GM12878 (cell line): Measurements from ENCODE around the gene DGKK. TPM values are rescaled to one million over a fixed set of nuclear protein-coding genes. Genes with fewer than 3 reads are reported as not detected.

Source experiments
- ATAC-seq: fragments of 200-7000 bp; cut with Tn5 transposase; 3 replicates; pipeline ENCODE4 v1.9.1; 2020; ENCODE audit warnings: mild to moderate bottlenecking, moderate library complexity
- BruUV-seq: library from RNA; stranded (reverse); fragments of 400-500 nt; replicated peaks from 2 replicates; lab custom pipeline; 2021; lab: Mats Ljungman, UMichigan
- CTCF ChIA-PET: fragments of 300-600 bp; sonication (Branson Sonifier 250); formaldehyde crosslinking; extraction: SDS; loops from one replicate; lab custom pipeline; 2021; ENCODE audit warnings: inconsistent platforms; lab: Yijun Ruan, JAX
- POLR2A ChIA-PET: fragments of 350-600 bp; formaldehyde crosslinking; extraction: SDS; loops from one replicate; lab custom pipeline; 2021; ENCODE audit warnings: inconsistent platforms; lab: Charles Lee
- RAD21 ChIA-PET: fragments of 300-600 bp; sonication (Branson Sonifier 250); formaldehyde crosslinking; loops from one replicate; lab custom pipeline; 2023; ENCODE audit warnings: antibody characterized with exemption; ENCODE audit not compliant: unreplicated experiment; lab: Charles Lee
- SMC1A ChIA-PET: fragments of 300-600 bp; sonication (Branson Sonifier 250); formaldehyde crosslinking; loops from one replicate; lab custom pipeline; 2023; ENCODE audit not compliant: unreplicated experiment, uncharacterized antibody; lab: Charles Lee
- DNase-seq: peaks from one replicate; pipeline ENCODE4 v3.0.0-alpha.2; 2011; ENCODE audit warnings: low read depth, low spot score
- FAIRE-seq: peaks from 3 replicates; lab custom pipeline; 2011; peaks lifted over from hg19 to GRCh38; lab: Jason Lieb, UNC
- H2AFZ ChIP-seq: 2 replicates; pipeline ENCODE4 v1.6.0; 2011; ENCODE audit warnings: low read depth, low read length, control low read depth; ENCODE audit not compliant: control insufficient read depth
- H3K27ac ChIP-seq: 2 replicates; pipeline ENCODE4 v1.5.1; 2011; ENCODE audit warnings: control low read depth; ENCODE audit not compliant: control insufficient read depth, insufficient read depth
- H3K27me3 ChIP-seq, 2 experiments: replicated peaks in 1 of 2; 2 replicates each; pipeline versions ENCODE4 v1.6.0 to v1.6.1; 2011; ENCODE audit warnings: low read length in 1 of 2; ENCODE audit not compliant: control insufficient read depth in 2 of 2, insufficient read depth in 2 of 2
- H3K36me3 ChIP-seq, 2 experiments: 2 replicates each; pipeline ENCODE4 v1.5.1; 2011; ENCODE audit warnings: low read length in 1 of 2; ENCODE audit not compliant: control insufficient read depth in 2 of 2, insufficient read depth in 2 of 2
- H3K4me1 ChIP-seq: 2 replicates; pipeline ENCODE4 v1.6.1; 2011; ENCODE audit warnings: mild to moderate bottlenecking, low read length, moderate library complexity, mixed read lengths; ENCODE audit not compliant: control insufficient read depth, insufficient read depth
- H3K4me2 ChIP-seq: 2 replicates; pipeline ENCODE4 v1.6.0; 2011; ENCODE audit warnings: control low read depth; ENCODE audit not compliant: control insufficient read depth, insufficient read depth
- H3K4me3 ChIP-seq: fragments of 200-600 bp; sonication (generic); 2 replicates; pipeline ENCODE4 v1.5.1; 2016
- H3K79me2 ChIP-seq: 2 replicates; pipeline ENCODE4 v1.6.0; 2011; ENCODE audit warnings: low read length; ENCODE audit not compliant: control insufficient read depth, insufficient read depth
- H3K9ac ChIP-seq: 2 replicates; pipeline ENCODE4 v1.8.0; 2011; ENCODE audit warnings: low read length, control low read depth, mixed read lengths; ENCODE audit not compliant: control insufficient read depth, insufficient read depth
- H3K9me3 ChIP-seq: replicated peaks from 3 replicates; pipeline ENCODE4 v1.5.1; 2011; ENCODE audit warnings: mild to moderate bottlenecking, low read length; ENCODE audit not compliant: control insufficient read depth, insufficient read depth
- H4K20me1 ChIP-seq: 2 replicates; pipeline ENCODE4 v1.6.0; 2011; ENCODE audit not compliant: control insufficient read depth, insufficient read depth
- BACH1 ChIP-seq: fragments of 450-650 bp; IDR thresholded peaks from 2 replicates; pipeline ENCODE4 v1.6.1; 2017; ENCODE audit warnings: mild to moderate bottlenecking, borderline replicate concordance
- BMI1 ChIP-seq: fragments of 450-650 bp; IDR thresholded peaks from 2 replicates; pipeline ENCODE4 v1.6.1; 2016; ENCODE audit warnings: mild to moderate bottlenecking, moderate library complexity, borderline replicate concordance
- CHD1 ChIP-seq: IDR thresholded peaks from 2 replicates; pipeline ENCODE4 v1.6.1; 2012; ENCODE audit warnings: low read depth, low read length, improper control_type of control experiment
- CTCF ChIP-seq, 3 experiments: IDR thresholded peaks in 2 of 3; conservative IDR thresholded peaks in 1 of 3; 2 replicates each; pipeline ENCODE4 v1.5.1; 2011; ENCODE audit warnings: low read depth in 3 of 3, low read length in 3 of 3, mild to moderate bottlenecking in 3 of 3, control low read depth in 2 of 3, moderate library complexity in 2 of 3, inconsistent platforms in 1 of 3, mixed read lengths in 1 of 3; ENCODE audit not compliant: control insufficient read depth in 2 of 3, insufficient read depth in 1 of 3; ENCODE audit errors: extremely low read depth in 1 of 3
- IRF3 ChIP-seq: fragments of 450-650 bp; IDR thresholded peaks from 2 replicates; pipeline ENCODE4 v1.6.1; 2014; ENCODE audit warnings: mild to moderate bottlenecking
- MLLT1 ChIP-seq: fragments of 450-650 bp; IDR thresholded peaks from 2 replicates; pipeline ENCODE4 v1.6.1; 2016; ENCODE audit warnings: mild to moderate bottlenecking
- MTA2 ChIP-seq: fragments of 450-650 bp; IDR thresholded peaks from 2 replicates; pipeline ENCODE4 v1.6.1; 2016; ENCODE audit warnings: low read depth, mild to moderate bottlenecking, moderate library complexity
- NFIC ChIP-seq: IDR thresholded peaks from 2 replicates; pipeline ENCODE4 v1.6.1; 2012; ENCODE audit warnings: low read depth, mild to moderate bottlenecking, inconsistent platforms, low read length, moderate library complexity
- NRF1 ChIP-seq: conservative IDR thresholded peaks from 2 replicates; pipeline ENCODE4 v1.6.1; 2011; ENCODE audit warnings: mild to moderate bottlenecking, low read depth, low read length, improper control_type of control experiment
- SMAD5 ChIP-seq: IDR thresholded peaks from 2 replicates; pipeline ENCODE4 v1.6.1; 2016; ENCODE audit warnings: antibody characterized with exemption, low read depth
- SREBF1 ChIP-seq: IDR thresholded peaks from 2 replicates; pipeline ENCODE4 v1.6.1; 2012; ENCODE audit warnings: mild to moderate bottlenecking, low read length
- ZBED1 ChIP-seq: IDR thresholded peaks from 2 replicates; pipeline ENCODE4 v1.6.1; 2016; ENCODE audit warnings: borderline replicate concordance
- whole genome bisulfite sequencing: methylation state at CpG from one replicate; pipeline ENCODE4 v1.1.6; 2016; ENCODE audit warnings: low lambda C conversion rate; ENCODE audit not compliant: insufficient replicate concordance, insufficient coverage; ENCODE audit errors: missing lambda C conversion rate; 5-methylcytosine and 5-hydroxymethylcytosine counted together
- in situ Hi-C: fragments of 300-500 bp; cut with MboI; formaldehyde crosslinking; loops from 9 replicates; pipeline ENCODE4 v1.14.3; 2018; ENCODE audit warnings: mixed read lengths
- intact Hi-C: fragments of 100-400 bp; cut with micrococcal nuclease; formaldehyde crosslinking; loops from one replicate; pipeline ENCODE4 v1.14.2; 2022; ENCODE audit not compliant: unreplicated experiment
- polyA plus RNA-seq, 11 experiments: library from polyadenylated mRNA; depleted of rRNA in 4 of 11; unstranded in 6 of 11; stranded (reverse) in 5 of 11; fragments of >200 nt; fragmentation: Nextera tagmentation in 4 of 11; fragmentation: Illumina TruSeq in 1 of 11; extraction: Ambion mirVana in 4 of 11; extraction: Trizol in 1 of 11; gene quantifications; 1 replicate in 1 of 11; 2 replicates in 10 of 11; pipeline versions ENCODE4 v1.2.1 to v1.2.3, GENCODE V29; 2011 to 2016; ENCODE audit warnings: inconsistent platforms in 2 of 11, missing spikeins in 2 of 11, low read depth in 1 of 11
- total RNA-seq, 4 experiments: library from RNA; depleted of rRNA in 3 of 4; stranded (reverse); fragments of >200 nt in 3 of 4; fragmentation: Illumina TruSeq in 1 of 4; extraction: Trizol in 1 of 4; gene quantifications; 2 replicates each; pipeline versions ENCODE4 v1.2.1 to v1.2.3, GENCODE V29; 2013 to 2021

DGKK gene
- total and polyA plus RNA-seq, 10 of the 15 experiments (the other 5 are each of a cell fraction or from before 2014, with no cell fraction given): under 0.01 to 0.03 TPM; not detected in 8

GRCh38 chrX:50402886-50403285 lies 67.7 kb downstream of the DGKK start (continued):
- TF ChIP-seq MTA2 (no peak), CHD1 (no peak), SMAD5 (no peak)

- intact Hi-C loops: no loop called here
- SMC1A ChIA-PET: no interaction called here
- 3% methylated on average over 2 of the region's 2 CpGs for WGBS
- no peak overlapping the region for H3K9ac ChIP-seq
- H3K9me3 ChIP-seq: no peaks in the 10 kb centered on the region; the same call in 2 of the 3 replicates
- H2AFZ ChIP-seq: no peak overlapping the region
- no peaks in the 10 kb centered on the region for H3K4me1 ChIP-seq
- no peaks in the 10 kb centered on the region for H4K20me1 ChIP-seq
- no TSS peak for BruUV-seq
- POLR2A ChIA-PET: no interaction called here
- no peaks in the 10 kb centered on the region for H3K27me3 ChIP-seq
- FAIRE-seq (no peak), DNase-seq (no peak), ATAC-seq (no peak)
- RAD21 ChIA-PET: interaction anchor here (0.5 kb wide), 1 partner anchor 391 kb away, joined by 3 read pairs; no protein-coding TSS in a partner anchor
- no peak overlapping the region for H3K4me2 ChIP-seq
- CTCF ChIA-PET: no interaction called here
- in situ Hi-C loops: no loop called here
- no peaks in the 10 kb centered on the region for H3K79me2 ChIP-seq
- TF ChIP-seq NRF1 (no peak), BACH1 (no peak), SREBF1 (no peak), CTCF (IDR thresholded peaks at IDR 0.05 in 2 of 3, conservative IDR thresholded peaks at IDR 0.05 in 1 of 3; ENCODE audit: control insufficient read depth in 2 of 3, extremely low read depth in 1 of 3, insufficient read depth in 1 of 3, low read depth in 3 of 3, low read length in 3 of 3) (no peak), ZBED1 (no peak), BMI1 (no peak), IRF3 (no peak), MLLT1 (no peak), NFIC (no peak)
- H3K36me3 ChIP-seq: no peaks in the 10 kb centered on the region
- no peak overlapping the region for H3K4me3 ChIP-seq
- H3K27ac ChIP-seq: no peak overlapping the region
Observed at GRCh38 chrX:50393902-50394301, 76.7 kb downstream of the DGKK start.
